Measurements from ENCODE around the gene NOMO2. TPM values are rescaled to one million over a fixed set of nuclear protein-coding genes. Genes with fewer than 3 reads are reported as not detected.
A peak's percentile ranks its signal among the peaks of the same experiment; 100 is the strongest.
"Not testable (repeated sequence)": the region's sequence is repeated elsewhere in the genome, so short reads cannot be mapped to it uniquely, and the experiment has no call there.

NOMO2 gene
- total RNA-seq, 1 experiment from 2014 or later = 234 TPM

GRCh38 chr16:18492118-18492897 is 69.6 kb downstream of the NOMO2 start:
- H3K27ac Mint-ChIP-seq (ENCODE audit: unreplicated experiment); H3K4me1 Mint-ChIP-seq (ENCODE audit: low read depth, unreplicated experiment); BruUV-seq (replicated peaks); CTCF ChIA-PET; DNase-seq; intact Hi-C loops (cut with micrococcal nuclease; ENCODE audit: unreplicated experiment); H3K4me3 Mint-ChIP-seq (ENCODE audit: low read depth, unreplicated experiment); H3K9me3 Mint-ChIP-seq (ENCODE audit: low read depth, unreplicated experiment); H3K36me3 Mint-ChIP-seq (ENCODE audit: insufficient read depth, unreplicated experiment); H3K27me3 Mint-ChIP-seq (ENCODE audit: unreplicated experiment): not testable (repeated sequence)

- H3K9me3 Mint-ChIP-seq (ENCODE audit: low read depth, unreplicated experiment); H3K27me3 Mint-ChIP-seq (ENCODE audit: unreplicated experiment); BruUV-seq (replicated peaks); CTCF ChIA-PET; H3K4me3 Mint-ChIP-seq (ENCODE audit: low read depth, unreplicated experiment); DNase-seq; H3K4me1 Mint-ChIP-seq (ENCODE audit: low read depth, unreplicated experiment); intact Hi-C loops (cut with micrococcal nuclease; ENCODE audit: unreplicated experiment); H3K27ac Mint-ChIP-seq (ENCODE audit: unreplicated experiment); H3K36me3 Mint-ChIP-seq (ENCODE audit: insufficient read depth, unreplicated experiment): not testable (repeated sequence)
Observed at GRCh38 chr16:18436025-18436424, 125.9 kb downstream of the NOMO2 start.

GRCh38 chr16:18415827-18416226 is 146.1 kb downstream of the NOMO2 start:
- DNase-seq; H3K27me3 Mint-ChIP-seq (ENCODE audit: unreplicated experiment); H3K9me3 Mint-ChIP-seq (ENCODE audit: low read depth, unreplicated experiment); H3K27ac Mint-ChIP-seq (ENCODE audit: unreplicated experiment); H3K36me3 Mint-ChIP-seq (ENCODE audit: insufficient read depth, unreplicated experiment); H3K4me3 Mint-ChIP-seq (ENCODE audit: low read depth, unreplicated experiment); BruUV-seq (replicated peaks); H3K4me1 Mint-ChIP-seq (ENCODE audit: low read depth, unreplicated experiment); intact Hi-C loops (cut with micrococcal nuclease; ENCODE audit: unreplicated experiment); CTCF ChIA-PET: not testable (repeated sequence)

- H3K27me3 Mint-ChIP-seq (ENCODE audit: unreplicated experiment); H3K4me3 Mint-ChIP-seq (ENCODE audit: low read depth, unreplicated experiment); DNase-seq; H3K27ac Mint-ChIP-seq (ENCODE audit: unreplicated experiment); H3K36me3 Mint-ChIP-seq (ENCODE audit: insufficient read depth, unreplicated experiment); BruUV-seq (replicated peaks); CTCF ChIA-PET; H3K9me3 Mint-ChIP-seq (ENCODE audit: low read depth, unreplicated experiment); H3K4me1 Mint-ChIP-seq (ENCODE audit: low read depth, unreplicated experiment); intact Hi-C loops (cut with micrococcal nuclease; ENCODE audit: unreplicated experiment): not testable (repeated sequence)
Observed at GRCh38 chr16:18409532-18410293, 152.2 kb downstream of the NOMO2 start.

GRCh38 chr16:18401851-18402657 is 159.8 kb downstream of the NOMO2 start:
- H3K4me1 Mint-ChIP-seq (ENCODE audit: low read depth, unreplicated experiment); H3K36me3 Mint-ChIP-seq (ENCODE audit: insufficient read depth, unreplicated experiment); BruUV-seq (replicated peaks); CTCF ChIA-PET; intact Hi-C loops (cut with micrococcal nuclease; ENCODE audit: unreplicated experiment); H3K9me3 Mint-ChIP-seq (ENCODE audit: low read depth, unreplicated experiment); H3K27me3 Mint-ChIP-seq (ENCODE audit: unreplicated experiment); H3K27ac Mint-ChIP-seq (ENCODE audit: unreplicated experiment); H3K4me3 Mint-ChIP-seq (ENCODE audit: low read depth, unreplicated experiment); DNase-seq: not testable (repeated sequence)

GRCh38 chr16:18401159-18401558 is 160.7 kb downstream of the NOMO2 start:
- H3K9me3 Mint-ChIP-seq (ENCODE audit: low read depth, unreplicated experiment); H3K36me3 Mint-ChIP-seq (ENCODE audit: insufficient read depth, unreplicated experiment); H3K27ac Mint-ChIP-seq (ENCODE audit: unreplicated experiment); H3K4me1 Mint-ChIP-seq (ENCODE audit: low read depth, unreplicated experiment); intact Hi-C loops (cut with micrococcal nuclease; ENCODE audit: unreplicated experiment); BruUV-seq (replicated peaks); H3K27me3 Mint-ChIP-seq (ENCODE audit: unreplicated experiment); CTCF ChIA-PET: not testable (repeated sequence)
- peak overlapping the region; percentile 77 for H3K4me3 Mint-ChIP-seq (ENCODE audit: low read depth, unreplicated experiment)
- DNase-seq = peak; percentile 23

- H3K4me1 Mint-ChIP-seq (ENCODE audit: low read depth, unreplicated experiment); CTCF ChIA-PET; H3K36me3 Mint-ChIP-seq (ENCODE audit: insufficient read depth, unreplicated experiment): not testable (repeated sequence)
Observed at GRCh38 chr16:18394363-18394762, 167.5 kb downstream of the NOMO2 start.

GRCh38 chr16:18387767-18388166 is 174.1 kb downstream of the NOMO2 start:
- intact Hi-C loops (cut with micrococcal nuclease; ENCODE audit: unreplicated experiment); H3K9me3 Mint-ChIP-seq (ENCODE audit: low read depth, unreplicated experiment); DNase-seq; H3K4me1 Mint-ChIP-seq (ENCODE audit: low read depth, unreplicated experiment); BruUV-seq (replicated peaks); H3K36me3 Mint-ChIP-seq (ENCODE audit: insufficient read depth, unreplicated experiment); CTCF ChIA-PET; H3K27me3 Mint-ChIP-seq (ENCODE audit: unreplicated experiment); H3K4me3 Mint-ChIP-seq (ENCODE audit: low read depth, unreplicated experiment); H3K27ac Mint-ChIP-seq (ENCODE audit: unreplicated experiment): not testable (repeated sequence)

More at GRCh38 chr16:18394363-18394762, 167.5 kb downstream of the NOMO2 start:
- BruUV-seq (replicated peaks); DNase-seq; H3K9me3 Mint-ChIP-seq (ENCODE audit: low read depth, unreplicated experiment); intact Hi-C loops (cut with micrococcal nuclease; ENCODE audit: unreplicated experiment); H3K27ac Mint-ChIP-seq (ENCODE audit: unreplicated experiment); H3K4me3 Mint-ChIP-seq (ENCODE audit: low read depth, unreplicated experiment); H3K27me3 Mint-ChIP-seq (ENCODE audit: unreplicated experiment): not testable (repeated sequence)

GRCh38 chr16:18386517-18386916 is 175.4 kb downstream of the NOMO2 start:
- H3K27me3 Mint-ChIP-seq (ENCODE audit: unreplicated experiment); CTCF ChIA-PET; H3K4me3 Mint-ChIP-seq (ENCODE audit: low read depth, unreplicated experiment); H3K9me3 Mint-ChIP-seq (ENCODE audit: low read depth, unreplicated experiment); DNase-seq; BruUV-seq (replicated peaks); H3K4me1 Mint-ChIP-seq (ENCODE audit: low read depth, unreplicated experiment); intact Hi-C loops (cut with micrococcal nuclease; ENCODE audit: unreplicated experiment); H3K36me3 Mint-ChIP-seq (ENCODE audit: insufficient read depth, unreplicated experiment); H3K27ac Mint-ChIP-seq (ENCODE audit: unreplicated experiment): not testable (repeated sequence)
